GM10847 (cell line): ENCODE results near the gene RNF168.

Experiments used
- POLR2A ChIP-seq: IDR thresholded peaks from 2 replicates; pipeline ENCODE4 v1.6.1; 2011; ENCODE audit not compliant: insufficient read length; ENCODE audit errors: extremely low read depth

Gene RNF168

GRCh38 chr3:196419386-196419785, 84.2 kb downstream of the RNF168 start:
- no peak for TF ChIP-seq POLR2A
